ENCODE data around the gene SFTA2.

DNA sequence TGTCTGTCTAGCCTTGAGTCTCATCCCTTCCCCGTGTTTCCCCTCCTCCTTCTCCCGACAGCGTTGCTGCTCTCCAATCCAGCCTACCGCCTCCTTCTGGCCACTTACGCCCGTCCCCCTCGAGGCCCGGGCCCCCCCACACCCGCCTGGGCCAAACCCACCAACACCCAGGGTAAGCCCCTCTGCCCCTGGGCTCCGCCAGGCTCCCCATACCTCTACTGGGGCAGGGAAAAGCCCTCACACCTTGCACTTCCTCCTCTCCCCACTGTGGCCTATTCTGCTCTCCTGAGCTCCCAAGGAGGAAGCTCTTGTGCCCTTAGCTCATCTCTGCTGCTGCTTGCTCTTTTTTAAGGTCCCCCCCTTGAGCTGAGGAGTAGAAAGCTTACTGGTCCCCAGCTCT is 36.6 kb downstream of the SFTA2 start:
- TF ChIP-seq, protein P1, sequence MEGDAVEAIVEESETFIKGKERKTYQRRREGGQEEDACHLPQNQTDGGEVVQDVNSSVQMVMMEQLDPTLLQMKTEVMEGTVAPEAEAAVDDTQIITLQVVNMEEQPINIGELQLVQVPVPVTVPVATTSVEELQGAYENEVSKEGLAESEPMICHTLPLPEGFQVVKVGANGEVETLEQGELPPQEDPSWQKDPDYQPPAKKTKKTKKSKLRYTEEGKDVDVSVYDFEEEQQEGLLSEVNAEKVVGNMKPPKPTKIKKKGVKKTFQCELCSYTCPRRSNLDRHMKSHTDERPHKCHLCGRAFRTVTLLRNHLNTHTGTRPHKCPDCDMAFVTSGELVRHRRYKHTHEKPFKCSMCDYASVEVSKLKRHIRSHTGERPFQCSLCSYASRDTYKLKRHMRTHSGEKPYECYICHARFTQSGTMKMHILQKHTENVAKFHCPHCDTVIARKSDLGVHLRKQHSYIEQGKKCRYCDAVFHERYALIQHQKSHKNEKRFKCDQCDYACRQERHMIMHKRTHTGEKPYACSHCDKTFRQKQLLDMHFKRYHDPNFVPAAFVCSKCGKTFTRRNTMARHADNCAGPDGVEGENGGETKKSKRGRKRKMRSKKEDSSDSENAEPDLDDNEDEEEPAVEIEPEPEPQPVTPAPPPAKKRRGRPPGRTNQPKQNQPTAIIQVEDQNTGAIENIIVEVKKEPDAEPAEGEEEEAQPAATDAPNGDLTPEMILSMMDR (IDR thresholded peaks at IDR 0.05), result no peak
- no peak for TF ChIP-seq ZFX (IDR thresholded peaks at IDR 0.05; ENCODE audit: borderline replicate concordance)
